ENCODE data around the gene CENPO. TPM values are rescaled to one million over a fixed set of nuclear protein-coding genes. Genes with fewer than 3 reads are reported as not detected.

Gene CENPO
- total and polyA plus RNA-seq, 8 donors: 0.69 to 2.8 (median 2.0) TPM

- WGBS, 2 donors: 89 to 91% methylated on average over 39 of the region's 39 CpGs
- intact Hi-C loops (cut with DNase I): no loop called here
- ATAC-seq: no peak
- H3K4me3 ChIP-seq: no peak overlapping the region
- H3K27ac ChIP-seq: no peak overlapping the region
- H3K27me3 ChIP-seq: no peaks in the 10 kb centered on the region
- no peaks in the 10 kb centered on the region for H3K36me3 ChIP-seq
- H3K4me1 ChIP-seq: no peaks in the 10 kb centered on the region
- no peak for TF ChIP-seq CTCF (IDR thresholded peaks at IDR 0.05)
- no peaks in the 10 kb centered on the region for H3K9me3 ChIP-seq
- FAIRE-seq: no peak
- DNase-seq: peak in 1 of 6 donors; percentile 43
Observed at GRCh38 chr2:24842081-24843050, 49.1 kb downstream of the CENPO start.

- DNase-seq: peak in 1 of 6 donors; percentile 39
- 94 to 95% methylated on average over 12 of the region's 12 CpGs for WGBS, 2 donors
- H3K27me3 ChIP-seq: no peaks in the 10 kb centered on the region
- H3K9me3 ChIP-seq: no peaks in the 10 kb centered on the region
- no peak overlapping the region for H3K4me3 ChIP-seq
- no peak overlapping the region for H3K27ac ChIP-seq
- no peak for TF ChIP-seq CTCF (IDR thresholded peaks at IDR 0.05)
- no peaks in the 10 kb centered on the region for H3K4me1 ChIP-seq
- H3K36me3 ChIP-seq: no peaks in the 10 kb centered on the region
- ATAC-seq: no peak
- intact Hi-C loops (cut with DNase I): no loop called here
- FAIRE-seq: no peak
Observed at GRCh38 chr2:24843330-24843860, 50.2 kb downstream of the CENPO start.

GRCh38 chr2:24844023-24844685, 50.9 kb downstream of the CENPO start:
- ATAC-seq (no peak), DNase-seq (peak in 1 of 6 donors; percentile 25), FAIRE-seq (no peak)
- WGBS, 2 donors: 89 to 94% methylated on average over 9 of the region's 9 CpGs
- H3K27me3 ChIP-seq: no peaks in the 10 kb centered on the region
- H3K27ac ChIP-seq: no peak overlapping the region
- H3K36me3 ChIP-seq: no peaks in the 10 kb centered on the region
- H3K4me3 ChIP-seq: no peak overlapping the region
- intact Hi-C loops (cut with DNase I): no loop called here
- no peak for TF ChIP-seq CTCF (IDR thresholded peaks at IDR 0.05)
- no peaks in the 10 kb centered on the region for H3K4me1 ChIP-seq
- H3K9me3 ChIP-seq: no peaks in the 10 kb centered on the region

GRCh38 chr2:24845691-24846090, 52.5 kb downstream of the CENPO start:
- no peak for ATAC-seq
- WGBS, 2 donors: 91 to 96% methylated on average over 5 of the region's 5 CpGs

More at GRCh38 chr2:24845691-24846090, 52.5 kb downstream of the CENPO start:
- Histone ChIP-seq H3K27me3 (no peaks in the 10 kb centered on the region), H3K36me3 (no peaks in the 10 kb centered on the region), H3K4me3 (no peak overlapping the region), H3K27ac (no peak overlapping the region), H3K9me3 (no peaks in the 10 kb centered on the region), H3K4me1 (no peaks in the 10 kb centered on the region)
- intact Hi-C loops (cut with DNase I): no loop called here
- peak in 1 of 6 donors; percentile 28 for DNase-seq
- no peak for FAIRE-seq
- no peak for TF ChIP-seq CTCF (IDR thresholded peaks at IDR 0.05)

Measured in pancreas (tissue), 10 donors.